Nephron (organoid): ENCODE results near the gene TMOD2.

Experiments
- H3K27ac Mint-ChIP-seq, 3 experiments: 2 replicates each; pipeline ENCODE4 v1.8.0; 2020; ENCODE audit warnings: mixed read lengths in 3 of 3, mild to moderate bottlenecking in 2 of 3, moderate library complexity in 1 of 3
- H3K27me3 Mint-ChIP-seq: 2 replicates; pipeline ENCODE4 v1.8.0; 2021; ENCODE audit warnings: low read depth, mild to moderate bottlenecking, moderate library complexity, mixed read lengths
- H3K36me3 Mint-ChIP-seq: 2 replicates; pipeline ENCODE4 v1.8.0; 2020; ENCODE audit warnings: low read depth, mixed read lengths
- H3K4me1 Mint-ChIP-seq: 2 replicates; pipeline ENCODE4 v1.8.0; 2020; ENCODE audit warnings: mixed read lengths
- H3K4me3 Mint-ChIP-seq, 3 experiments: 2 replicates each; pipeline ENCODE4 v1.8.0; 2020; ENCODE audit warnings: mild to moderate bottlenecking in 3 of 3, mixed read lengths in 3 of 3, moderate library complexity in 2 of 3
- H3K9me3 Mint-ChIP-seq: 2 replicates; pipeline ENCODE4 v1.8.0; 2020; ENCODE audit warnings: mixed read lengths
- TF ChIP-seq, protein P1 (sequence below), 3 experiments: fragments of 200-600 bp; sonication (generic); IDR thresholded peaks; one replicate each; pipeline ENCODE4 v1.5.0; 2021; ENCODE audit warnings: antibody characterized with exemption in 3 of 3; ENCODE audit not compliant: unreplicated experiment in 3 of 3

Gene TMOD2

DNA sequence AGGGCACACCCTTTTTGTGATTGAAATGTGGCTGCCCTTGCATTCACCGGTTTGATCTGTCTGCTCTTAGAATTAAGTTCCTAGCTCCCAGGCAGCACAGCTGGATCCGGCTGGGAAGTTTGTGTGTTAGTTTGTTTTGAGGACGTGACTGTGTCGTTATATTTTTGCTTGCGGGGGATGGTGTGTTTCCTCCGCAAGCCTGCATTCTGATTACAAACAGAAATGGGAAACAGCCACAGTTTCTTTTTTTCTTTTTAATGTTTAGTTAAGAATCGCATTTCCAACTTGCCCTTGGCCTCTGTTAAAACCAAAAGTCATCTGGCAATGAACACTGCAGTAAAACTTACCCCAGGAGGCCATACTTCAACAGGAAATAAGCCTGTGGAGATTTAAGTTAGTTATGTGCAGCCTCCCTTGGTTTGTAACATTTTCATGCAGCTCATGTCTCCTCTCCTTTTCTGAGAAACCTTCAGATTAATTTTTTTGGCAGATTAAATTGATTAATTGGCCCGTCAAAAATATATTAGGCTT lies 78.9 kb downstream of the TMOD2 start:
- Mint-ChIP-seq H3K4me1 (peaks cover 24% of the 10 kb centered on the region), H3K27me3 (no peaks in the 10 kb centered on the region), H3K27ac (peak overlapping the region; percentile 91 to 96 (median 95)), H3K9me3 (no peaks in the 10 kb centered on the region), H3K4me3 (peak overlapping the region; percentile 90 to 96 (median 96)), H3K36me3 (no peaks in the 10 kb centered on the region)
- TF ChIP-seq, protein P1, sequence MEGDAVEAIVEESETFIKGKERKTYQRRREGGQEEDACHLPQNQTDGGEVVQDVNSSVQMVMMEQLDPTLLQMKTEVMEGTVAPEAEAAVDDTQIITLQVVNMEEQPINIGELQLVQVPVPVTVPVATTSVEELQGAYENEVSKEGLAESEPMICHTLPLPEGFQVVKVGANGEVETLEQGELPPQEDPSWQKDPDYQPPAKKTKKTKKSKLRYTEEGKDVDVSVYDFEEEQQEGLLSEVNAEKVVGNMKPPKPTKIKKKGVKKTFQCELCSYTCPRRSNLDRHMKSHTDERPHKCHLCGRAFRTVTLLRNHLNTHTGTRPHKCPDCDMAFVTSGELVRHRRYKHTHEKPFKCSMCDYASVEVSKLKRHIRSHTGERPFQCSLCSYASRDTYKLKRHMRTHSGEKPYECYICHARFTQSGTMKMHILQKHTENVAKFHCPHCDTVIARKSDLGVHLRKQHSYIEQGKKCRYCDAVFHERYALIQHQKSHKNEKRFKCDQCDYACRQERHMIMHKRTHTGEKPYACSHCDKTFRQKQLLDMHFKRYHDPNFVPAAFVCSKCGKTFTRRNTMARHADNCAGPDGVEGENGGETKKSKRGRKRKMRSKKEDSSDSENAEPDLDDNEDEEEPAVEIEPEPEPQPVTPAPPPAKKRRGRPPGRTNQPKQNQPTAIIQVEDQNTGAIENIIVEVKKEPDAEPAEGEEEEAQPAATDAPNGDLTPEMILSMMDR (IDR thresholded peaks at IDR 0.05; ENCODE audit: unreplicated experiment in 3 of 3): no peak

DNA sequence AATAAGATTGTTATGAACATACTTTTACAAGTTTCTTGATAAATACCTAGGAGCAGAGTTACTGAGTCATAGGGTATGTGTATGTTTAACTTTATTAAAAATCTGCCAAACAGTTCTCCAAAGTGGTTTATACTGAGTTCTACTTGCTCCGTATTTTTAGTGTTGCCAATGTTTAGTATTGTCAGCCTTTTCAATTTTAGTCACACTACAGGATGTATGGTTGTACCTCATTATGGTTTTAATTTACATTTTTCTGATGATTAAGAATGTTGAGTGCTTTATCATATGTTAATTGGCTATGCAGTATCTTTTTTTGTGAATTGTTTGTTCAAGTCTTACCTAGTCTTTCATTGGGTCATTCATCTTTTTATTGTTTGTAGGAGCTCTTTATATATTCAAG lies 82.4 kb downstream of the TMOD2 start:
- H3K36me3 Mint-ChIP-seq: no peaks in the 10 kb centered on the region
- peaks cover 48% of the 10 kb centered on the region for H3K4me1 Mint-ChIP-seq
- TF ChIP-seq, protein P1 (IDR thresholded peaks at IDR 0.05; ENCODE audit: unreplicated experiment in 3 of 3): no peak
- H3K27me3 Mint-ChIP-seq: no peaks in the 10 kb centered on the region
- H3K4me3 Mint-ChIP-seq: no peak overlapping the region
- no peaks in the 10 kb centered on the region for H3K9me3 Mint-ChIP-seq
- H3K27ac Mint-ChIP-seq: no peak overlapping the region

DNA sequence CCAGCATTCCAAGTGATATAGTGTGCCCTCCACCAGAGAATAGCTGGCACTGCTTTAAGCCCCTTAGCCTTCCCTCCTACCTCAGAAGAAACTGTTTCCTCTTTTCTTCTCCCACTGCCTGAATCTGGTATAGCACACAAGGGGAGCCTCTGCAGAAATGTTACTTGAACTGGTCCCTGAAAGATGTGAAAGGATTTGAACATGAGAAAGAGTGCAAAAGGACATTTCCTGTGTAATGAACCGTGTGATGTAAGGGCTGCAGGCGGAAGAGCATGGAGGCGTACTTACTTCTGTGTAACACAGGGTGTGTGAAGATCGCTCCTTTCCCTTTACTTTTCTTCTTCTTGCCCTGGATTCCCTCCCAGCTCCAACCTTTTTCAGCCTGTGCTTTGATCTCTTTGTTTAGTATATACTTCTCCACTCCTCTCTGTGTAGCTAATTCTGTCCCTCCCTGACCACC lies 86.4 kb downstream of the TMOD2 start:
- H3K36me3 Mint-ChIP-seq: no peaks in the 10 kb centered on the region
- peak overlapping the region; percentile 11 to 31 (median 12) for H3K4me3 Mint-ChIP-seq
- peak overlapping the region; percentile 55 to 81 (median 62) for H3K27ac Mint-ChIP-seq
- TF ChIP-seq, protein P1 (IDR thresholded peaks at IDR 0.05; ENCODE audit: unreplicated experiment in 3 of 3): no peak
- H3K9me3 Mint-ChIP-seq: no peaks in the 10 kb centered on the region
- H3K27me3 Mint-ChIP-seq: no peaks in the 10 kb centered on the region
- peaks cover 26% of the 10 kb centered on the region for H3K4me1 Mint-ChIP-seq

DNA sequence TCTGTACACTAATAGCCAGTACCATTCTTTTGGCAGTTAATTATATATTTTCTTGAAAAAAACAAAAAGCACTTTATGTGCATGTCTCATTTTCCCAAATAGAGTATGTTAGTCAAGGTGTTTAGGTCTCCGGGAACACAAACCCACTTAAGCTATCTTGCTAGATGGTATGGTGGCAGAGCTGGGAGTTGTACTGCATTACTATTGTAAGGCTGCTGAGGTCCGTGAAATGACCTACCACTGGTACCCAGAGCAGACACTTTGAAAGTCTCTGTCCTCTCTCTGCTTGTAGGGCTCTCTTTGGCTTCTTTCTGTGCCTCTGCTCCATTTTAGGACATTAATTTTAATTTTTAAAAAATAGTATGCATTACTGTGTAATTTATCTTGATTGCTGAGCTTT lies 86.9 kb downstream of the TMOD2 start:
- Mint-ChIP-seq H3K4me1 (peaks cover 31% of the 10 kb centered on the region), H3K9me3 (no peaks in the 10 kb centered on the region), H3K36me3 (no peaks in the 10 kb centered on the region), H3K27me3 (no peaks in the 10 kb centered on the region), H3K4me3 (peak overlapping the region in 2 of 3 experiments; percentile 11 to 31), H3K27ac (peak overlapping the region; percentile 55 to 81 (median 62))
- TF ChIP-seq, protein P1 (IDR thresholded peaks at IDR 0.05; ENCODE audit: unreplicated experiment in 3 of 3): no peak

DNA sequence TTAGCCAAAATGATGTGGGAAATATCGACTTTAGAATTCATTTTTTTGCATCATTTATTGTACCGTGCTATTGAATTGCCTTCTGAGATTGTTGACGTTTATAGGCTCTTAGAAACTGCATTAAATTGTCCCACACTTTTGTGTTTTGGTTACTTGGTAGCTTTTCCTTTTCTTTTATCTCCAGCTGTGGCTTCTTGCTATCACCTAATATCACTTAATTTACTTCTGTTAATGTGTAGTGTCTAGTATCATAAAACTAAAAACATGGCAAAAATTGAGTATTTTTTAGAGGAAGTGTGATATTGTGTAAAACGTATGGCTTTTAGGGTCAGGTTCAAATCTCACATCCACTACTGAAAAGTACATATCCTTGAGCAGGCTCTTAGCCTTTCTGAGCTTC lies 89.3 kb downstream of the TMOD2 start:
- H3K27me3 Mint-ChIP-seq: no peaks in the 10 kb centered on the region
- no peak overlapping the region for H3K4me3 Mint-ChIP-seq
- no peak overlapping the region for H3K27ac Mint-ChIP-seq
- no peaks in the 10 kb centered on the region for H3K36me3 Mint-ChIP-seq
- H3K4me1 Mint-ChIP-seq: peaks cover 37% of the 10 kb centered on the region
- TF ChIP-seq, protein P1 (IDR thresholded peaks at IDR 0.05; ENCODE audit: unreplicated experiment in 3 of 3): no peak
- H3K9me3 Mint-ChIP-seq: no peaks in the 10 kb centered on the region

DNA sequence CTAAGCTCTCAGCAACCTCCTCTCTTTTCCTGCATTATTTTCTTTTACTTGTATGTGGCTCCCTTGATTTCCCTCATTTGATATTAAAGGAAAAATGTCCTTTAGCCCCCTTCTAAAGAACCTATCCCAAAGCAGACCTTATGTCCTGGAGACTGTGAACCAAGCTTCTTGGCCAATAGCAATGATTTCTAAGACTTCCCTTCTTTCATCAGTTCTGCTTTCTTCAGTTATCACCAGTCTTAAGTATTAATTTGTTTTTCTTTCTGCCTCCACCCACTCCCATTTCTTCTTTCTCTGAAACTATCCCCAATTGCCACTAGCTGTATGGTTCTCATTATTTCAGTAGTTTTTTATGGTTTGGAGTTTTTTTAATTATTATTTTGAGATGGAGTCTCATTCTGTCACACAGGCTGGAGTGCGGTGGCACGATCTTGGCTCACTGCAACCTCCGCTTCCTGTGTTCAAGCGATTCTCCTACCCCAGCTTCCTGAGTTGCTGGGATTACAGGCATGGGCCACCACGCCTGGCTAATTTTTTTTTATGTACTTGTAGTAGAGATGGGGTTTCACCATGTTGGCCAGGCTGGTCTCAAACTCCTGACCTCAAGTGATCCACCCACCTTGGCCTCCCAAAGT lies 90.1 kb downstream of the TMOD2 start:
- no peaks in the 10 kb centered on the region for H3K9me3 Mint-ChIP-seq
- no peak overlapping the region for H3K4me3 Mint-ChIP-seq
- peaks cover 37% of the 10 kb centered on the region for H3K4me1 Mint-ChIP-seq
- H3K27ac Mint-ChIP-seq: no peak overlapping the region
- H3K27me3 Mint-ChIP-seq: no peaks in the 10 kb centered on the region
- TF ChIP-seq, protein P1 (IDR thresholded peaks at IDR 0.05; ENCODE audit: unreplicated experiment in 3 of 3): no peak
- H3K36me3 Mint-ChIP-seq: no peaks in the 10 kb centered on the region
